GM18520 (cell line): ENCODE data around the gene PEX5L.
"Not testable (repeated sequence)": the region's sequence is repeated elsewhere in the genome, so short reads cannot be mapped to it uniquely, and the experiment has no call there.

Experiments
- ATAC-seq: cut with Tn5 transposase; IDR thresholded peaks from one replicate; pipeline ENCODE4 v1.9.1; 2021; ENCODE audit not compliant: unreplicated experiment

PEX5L gene

DNA sequence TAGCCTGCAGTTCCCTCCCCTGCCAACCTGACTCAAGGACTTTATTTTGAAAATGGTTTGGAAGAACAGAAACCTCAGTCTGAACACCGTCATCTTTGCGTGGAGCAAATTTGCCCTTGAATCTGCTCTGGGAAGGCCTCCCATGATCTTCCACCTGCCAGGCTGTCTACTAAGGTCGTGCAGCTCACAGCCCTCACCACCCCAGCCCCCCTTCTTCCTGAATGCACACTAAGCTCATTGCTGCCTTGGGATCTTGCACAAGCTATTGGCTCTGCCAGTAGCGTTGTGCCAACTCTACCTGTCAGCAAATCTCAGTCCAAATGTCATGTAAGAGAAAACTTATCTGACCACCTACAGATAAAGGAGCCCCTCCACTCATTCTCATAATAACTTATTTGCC lies 242.4 kb downstream of the PEX5L start:
- ATAC-seq, result no peak

- ATAC-seq, result no peak
Measured at GRCh38 chr3:179791793-179792192, 244.9 kb downstream of the PEX5L start.

DNA sequence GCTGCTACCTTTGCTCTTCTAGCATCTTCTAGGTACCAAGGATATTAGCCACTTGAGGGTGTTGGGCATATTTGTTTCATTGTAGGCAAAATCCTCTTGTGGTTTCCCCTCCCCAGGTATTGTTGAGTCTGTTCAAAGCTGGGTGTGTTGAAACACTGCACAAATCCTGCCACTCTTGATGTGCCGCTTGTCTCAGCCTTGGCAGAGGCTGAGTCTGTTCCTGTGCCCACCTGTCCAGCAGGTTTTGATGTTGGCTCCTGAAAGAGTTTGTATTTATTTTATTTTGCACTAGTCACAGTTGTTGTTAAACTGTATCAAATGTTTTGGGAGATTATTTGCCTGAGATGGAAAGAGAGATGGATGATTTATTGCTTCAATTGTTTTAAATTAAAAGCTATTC lies 247.7 kb downstream of the PEX5L start:
- ATAC-seq, result no peak

GRCh38 chr3:179782841-179783240 lies 253.9 kb downstream of the PEX5L start:
- not testable (repeated sequence) for ATAC-seq

DNA sequence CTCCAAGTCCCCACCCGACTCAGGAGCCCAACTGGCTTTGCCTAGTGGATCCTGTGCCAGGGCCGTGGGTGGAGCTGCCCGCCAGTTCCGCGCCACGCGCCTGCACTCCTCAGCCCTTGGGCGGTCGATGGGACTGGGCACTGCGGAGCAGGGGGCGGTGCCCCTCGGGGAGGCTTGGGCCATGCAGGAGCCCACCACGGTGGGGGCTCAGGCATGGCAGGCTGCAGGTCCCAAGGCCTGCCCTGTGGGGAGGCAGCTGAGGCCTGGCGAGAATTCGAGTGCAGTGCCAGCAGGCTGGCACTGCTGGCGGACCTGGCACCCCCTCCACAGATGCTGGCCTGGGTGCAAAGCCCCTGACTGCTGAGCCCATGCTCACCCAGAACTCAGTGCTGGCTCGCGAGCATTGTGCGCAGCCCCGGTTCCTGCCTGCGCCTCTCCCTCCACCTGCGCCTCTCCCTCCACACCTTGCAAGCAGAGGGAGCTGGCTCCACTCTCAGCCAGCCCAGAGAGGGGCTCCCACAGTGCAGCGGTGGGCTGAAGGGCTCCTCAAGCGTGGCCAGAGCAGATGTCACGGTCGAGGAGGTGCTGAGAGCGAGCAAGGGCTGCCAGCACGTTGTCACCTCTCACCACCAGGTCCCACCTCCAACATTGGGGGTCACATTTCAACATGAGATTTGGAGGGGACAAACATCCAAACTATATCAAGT lies 261.2 kb downstream of the PEX5L start:
- no peak for ATAC-seq

DNA sequence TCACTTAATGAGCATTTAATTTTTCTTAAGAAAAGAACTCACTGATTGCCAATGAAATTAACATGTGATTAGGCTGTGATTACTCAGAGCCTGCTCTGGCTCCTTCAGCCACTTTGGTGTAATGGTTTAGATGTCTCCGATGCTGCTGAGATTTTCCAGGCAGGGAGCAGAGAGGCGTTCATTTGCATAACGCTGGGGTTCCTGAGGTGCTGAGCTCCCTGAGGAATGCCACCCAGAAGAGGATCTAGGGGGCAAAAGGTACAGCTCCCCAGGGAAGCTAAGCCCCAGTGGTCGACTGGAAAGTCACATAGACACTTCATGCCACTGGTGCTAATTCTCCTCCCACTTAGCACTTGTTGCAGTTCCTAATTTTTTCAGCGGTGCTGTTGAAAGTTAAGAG lies 264.4 kb downstream of the PEX5L start:
- ATAC-seq, result no peak

- no peak for ATAC-seq
Measured at GRCh38 chr3:179771797-179772196, 264.9 kb downstream of the PEX5L start.

- ATAC-seq, result no peak
Measured at GRCh38 chr3:179769411-179770247, 267.1 kb downstream of the PEX5L start.

GRCh38 chr3:179768080-179768479 lies 268.7 kb downstream of the PEX5L start:
- no peak for ATAC-seq

GRCh38 chr3:179766416-179767133 lies 270.2 kb downstream of the PEX5L start:
- ATAC-seq, result no peak

DNA sequence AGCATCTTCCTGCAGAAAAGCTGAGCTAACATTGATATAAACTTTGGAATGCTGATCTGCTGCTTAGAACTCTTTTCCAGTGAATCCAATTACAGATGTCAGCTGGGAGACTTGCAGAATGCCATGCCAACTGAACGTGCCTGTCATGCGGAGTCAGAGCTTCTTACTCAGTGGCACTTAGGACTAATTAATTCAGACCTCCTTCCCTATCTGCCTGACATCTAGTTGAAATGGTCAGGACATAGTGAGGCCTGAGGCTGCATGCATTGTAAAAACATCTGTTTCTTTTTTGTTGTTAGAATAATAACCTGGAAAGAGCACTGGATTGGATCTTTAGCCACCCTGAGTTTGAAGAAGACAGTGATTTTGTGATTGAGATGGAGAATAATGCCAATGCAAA lies 271.3 kb downstream of the PEX5L start:
- ATAC-seq, result no peak

DNA sequence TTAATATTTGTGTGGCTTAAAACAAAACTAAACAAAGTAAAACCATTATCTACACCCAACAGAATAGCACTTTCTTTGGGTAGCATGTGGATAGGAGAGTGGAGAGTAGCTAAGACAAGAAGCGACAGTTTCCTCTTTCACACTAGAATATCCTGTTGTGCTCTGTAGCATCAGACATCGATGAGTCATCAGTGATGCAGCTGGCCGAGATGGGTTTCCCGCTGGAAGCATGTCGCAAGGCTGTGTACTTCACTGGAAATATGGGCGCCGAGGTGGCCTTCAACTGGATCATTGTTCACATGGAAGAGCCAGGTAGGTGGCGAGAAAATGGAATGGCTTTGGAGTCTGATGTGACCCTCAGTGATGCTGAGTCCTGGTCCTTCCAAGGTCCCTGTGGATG lies 275.8 kb downstream of the PEX5L start:
- ATAC-seq, result no peak

GRCh38 chr3:179750720-179751328 lies 285.9 kb downstream of the PEX5L start:
- no peak for ATAC-seq

GRCh38 chr3:179745716-179746115 lies 291.0 kb downstream of the PEX5L start:
- no peak for ATAC-seq

DNA sequence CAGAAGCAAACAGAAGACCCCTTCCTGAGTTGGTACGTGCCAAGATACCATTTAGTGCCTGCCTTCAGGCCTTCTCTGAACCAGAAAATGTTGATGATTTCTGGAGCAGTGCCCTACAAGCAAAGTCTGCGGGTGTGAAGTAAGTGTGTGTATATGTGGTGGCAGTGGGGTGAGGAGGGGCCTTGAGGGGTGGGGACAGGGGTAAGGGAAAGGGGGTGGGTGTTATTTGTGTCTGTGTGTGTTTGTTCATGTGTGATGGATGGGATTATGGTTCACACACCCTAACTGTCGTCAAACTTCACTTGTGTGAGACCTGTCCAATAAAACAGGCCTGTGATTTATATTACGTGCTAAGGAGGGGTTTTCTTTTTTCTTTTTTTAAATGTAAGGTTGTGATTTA lies 291.7 kb downstream of the PEX5L start:
- no peak for ATAC-seq
